ENCODE data around the gene VAX1. TPM values are rescaled to one million over a fixed set of nuclear protein-coding genes. Genes with fewer than 3 reads are reported as not detected.

VAX1 gene
- total and polyA plus RNA-seq, 10 donors, result not detected

DNA sequence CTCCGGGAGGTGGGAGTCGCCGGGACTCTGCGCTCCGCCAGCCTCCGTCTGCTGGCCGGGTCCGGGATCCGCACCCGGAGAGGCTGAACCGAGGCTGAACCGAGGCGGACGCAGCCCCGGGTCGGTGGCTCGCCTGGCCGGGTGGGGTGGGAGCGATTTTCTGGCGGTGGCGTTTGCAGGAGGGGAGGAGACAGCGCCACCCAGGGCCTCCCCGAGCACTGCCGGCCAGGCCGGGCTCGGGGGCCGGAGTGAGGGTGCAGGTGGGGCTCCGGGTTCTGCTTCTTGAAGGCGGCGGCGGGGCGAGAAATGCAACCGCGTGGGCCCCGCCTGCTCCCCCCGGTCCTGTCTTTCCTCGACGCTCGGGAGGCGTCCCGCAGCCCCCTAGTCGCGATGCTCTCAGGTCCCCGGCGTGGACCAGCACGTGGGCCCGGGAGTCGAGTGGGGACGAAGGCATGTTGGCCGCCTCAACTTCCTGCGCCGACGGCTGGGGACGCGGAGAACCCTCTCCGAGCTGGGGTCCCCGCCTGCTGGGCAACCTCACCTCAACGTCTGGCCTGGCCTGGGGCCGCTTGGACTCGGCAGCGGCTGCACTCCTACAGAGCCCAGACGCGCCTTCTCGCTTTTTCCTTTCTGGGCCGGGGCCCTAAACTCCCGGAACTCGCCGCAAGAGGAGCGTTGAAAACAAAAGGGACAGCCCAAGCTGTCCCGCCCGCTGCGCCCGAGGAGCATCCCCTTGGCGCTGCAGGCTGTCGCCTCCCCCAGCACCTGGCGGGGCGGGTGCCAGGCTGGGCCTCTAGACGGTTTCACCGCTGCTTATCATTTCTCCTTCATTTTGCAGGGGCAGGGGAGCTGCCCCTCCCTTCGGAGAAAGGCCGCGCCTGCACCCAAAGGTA lies 25.2 kb upstream of the VAX1 start:
- no peaks in the 10 kb centered on the region for H3K9me3 ChIP-seq
- intact Hi-C loops (cut with DNase I; ENCODE audit: low total_unique reads), result no loop called here
- no peak for DNase-seq
- TF ChIP-seq POLR2A (IDR thresholded peaks at IDR 0.05), result no peak
- peaks cover 16 to 63% (median 49%) of the 10 kb centered on the region in 6 donors for H3K4me1 ChIP-seq
- H3K27ac ChIP-seq, result no peak overlapping the region
- H3K36me3 ChIP-seq, result no peaks in the 10 kb centered on the region
- WGBS, 5 donors, result 3 to 5% (median 3%) methylated on average over 34 to 82 of the region's 82 CpGs
- H3K4me3 ChIP-seq, result peak overlapping the region in 5 of 8 donors; percentile 1 to 55 (median 13)
- peaks cover 16 to 100% (median 99%) of the 10 kb centered on the region in 7 donors for H3K27me3 ChIP-seq (replicated peaks in 1 of 7)

DNA sequence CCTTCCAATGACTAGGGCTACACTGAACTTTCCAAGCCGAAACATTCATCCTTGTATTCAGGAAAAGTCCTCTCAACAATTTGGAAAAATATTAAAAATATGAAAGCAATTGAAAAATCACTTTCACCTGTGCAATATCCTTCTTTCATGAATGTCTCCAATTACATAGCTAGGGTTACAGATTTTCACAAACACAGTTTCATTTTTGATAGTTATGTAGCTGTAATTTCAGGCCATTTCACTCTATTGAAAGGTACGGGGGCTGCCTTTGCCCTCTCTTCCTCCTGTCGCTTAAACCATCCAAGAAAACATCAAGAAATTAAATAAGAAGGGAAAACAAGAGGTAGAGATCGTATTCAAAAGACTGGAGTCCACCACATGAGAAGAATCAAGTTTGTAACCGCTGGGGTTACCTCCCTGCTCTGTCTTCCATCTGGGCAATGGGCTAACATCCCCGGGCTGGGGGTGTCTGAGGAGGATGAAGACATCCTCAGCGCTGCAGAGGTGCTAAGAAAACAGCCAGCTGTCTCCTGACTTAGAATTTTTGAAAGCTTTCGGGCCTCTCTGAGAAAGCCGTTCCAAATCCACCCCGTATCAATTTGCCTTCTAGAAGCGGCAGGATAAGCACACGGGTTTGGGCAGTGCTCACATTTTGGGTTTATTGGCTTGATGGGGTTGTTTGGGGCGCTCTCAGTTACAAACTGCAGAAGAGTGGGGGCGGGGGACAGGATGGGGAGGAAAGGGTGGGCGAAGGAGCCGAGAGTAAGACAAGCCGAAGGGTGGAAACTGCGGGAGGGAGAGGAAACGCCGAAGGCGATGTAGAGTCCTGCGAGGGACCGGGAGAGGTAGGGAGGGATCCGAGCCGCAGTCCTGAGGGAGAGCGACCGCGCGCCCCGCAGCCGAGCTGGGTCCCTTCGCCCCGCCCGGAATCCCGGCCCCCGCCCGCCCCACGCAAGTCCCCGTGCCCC lies 24.3 kb upstream of the VAX1 start:
- whole genome bisulfite sequencing, 5 donors, result 4 to 6% (median 5%) methylated on average over 25 to 39 of the region's 39 CpGs
- peak overlapping the region in 5 of 8 donors; percentile 1 to 55 (median 13) for H3K4me3 ChIP-seq
- intact Hi-C loops (cut with DNase I; ENCODE audit: low total_unique reads), result no loop called here

DNA sequence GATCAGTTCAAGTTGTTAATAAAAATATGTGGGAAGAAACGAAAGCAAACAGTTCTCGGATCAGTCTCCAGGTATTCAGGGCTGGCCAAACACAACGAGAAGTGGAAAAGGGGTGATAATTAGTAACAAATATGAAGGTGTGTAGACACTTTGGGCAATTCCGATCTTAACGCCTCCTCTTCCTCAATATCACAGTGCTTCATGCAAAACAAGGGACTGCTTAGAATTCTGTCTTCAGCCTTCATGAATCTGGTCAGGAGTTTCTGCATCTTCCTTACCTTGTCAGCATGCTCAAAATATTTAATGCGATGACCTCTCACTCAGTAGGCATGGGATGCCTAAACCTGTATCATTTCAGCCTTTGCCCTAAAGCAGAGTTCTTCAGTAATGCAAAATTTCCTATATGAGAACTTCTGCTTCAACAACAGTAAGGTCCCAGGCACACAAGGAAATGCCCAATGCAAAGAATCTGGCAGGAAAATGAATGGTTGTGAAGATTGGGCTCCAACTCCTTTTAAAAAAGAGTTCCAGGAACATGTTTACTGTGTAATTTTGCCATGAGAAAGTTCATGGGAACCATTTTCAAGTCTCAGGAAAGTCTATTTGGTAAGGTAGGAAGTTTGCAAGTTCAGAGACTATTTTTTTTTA lies 23.4 kb upstream of the VAX1 start:
- intact Hi-C loops (cut with DNase I; ENCODE audit: low total_unique reads), result no loop called here
- H3K9me3 ChIP-seq, result no peaks in the 10 kb centered on the region
- H3K27ac ChIP-seq, result no peak overlapping the region
- peaks cover 9 to 45% (median 36%) of the 10 kb centered on the region in 6 donors for H3K4me1 ChIP-seq
- TF ChIP-seq POLR2AphosphoS5 (IDR thresholded peaks at IDR 0.05) (no peak), POLR2A (IDR thresholded peaks at IDR 0.05) (no peak)
- TF ChIP-seq, protein P1, sequence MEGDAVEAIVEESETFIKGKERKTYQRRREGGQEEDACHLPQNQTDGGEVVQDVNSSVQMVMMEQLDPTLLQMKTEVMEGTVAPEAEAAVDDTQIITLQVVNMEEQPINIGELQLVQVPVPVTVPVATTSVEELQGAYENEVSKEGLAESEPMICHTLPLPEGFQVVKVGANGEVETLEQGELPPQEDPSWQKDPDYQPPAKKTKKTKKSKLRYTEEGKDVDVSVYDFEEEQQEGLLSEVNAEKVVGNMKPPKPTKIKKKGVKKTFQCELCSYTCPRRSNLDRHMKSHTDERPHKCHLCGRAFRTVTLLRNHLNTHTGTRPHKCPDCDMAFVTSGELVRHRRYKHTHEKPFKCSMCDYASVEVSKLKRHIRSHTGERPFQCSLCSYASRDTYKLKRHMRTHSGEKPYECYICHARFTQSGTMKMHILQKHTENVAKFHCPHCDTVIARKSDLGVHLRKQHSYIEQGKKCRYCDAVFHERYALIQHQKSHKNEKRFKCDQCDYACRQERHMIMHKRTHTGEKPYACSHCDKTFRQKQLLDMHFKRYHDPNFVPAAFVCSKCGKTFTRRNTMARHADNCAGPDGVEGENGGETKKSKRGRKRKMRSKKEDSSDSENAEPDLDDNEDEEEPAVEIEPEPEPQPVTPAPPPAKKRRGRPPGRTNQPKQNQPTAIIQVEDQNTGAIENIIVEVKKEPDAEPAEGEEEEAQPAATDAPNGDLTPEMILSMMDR (IDR thresholded peaks at IDR 0.05 in 8 of 11, conservative IDR thresholded peaks at IDR 0.05 in 3 of 11), result no peak
- H3K4me3 ChIP-seq, result no peak overlapping the region
- DNase-seq, result no peak
- H3K27me3 ChIP-seq (replicated peaks in 1 of 7), result peaks cover 14 to 100% (median 97%) of the 10 kb centered on the region in 7 donors
- H3K36me3 ChIP-seq, result no peaks in the 10 kb centered on the region
- WGBS, 5 donors, result 12 to 18% (median 15%) methylated on average over 6 of the region's 6 CpGs

More for the DNA sequence above, 24.3 kb upstream of the VAX1 start:
- Histone ChIP-seq H3K36me3 (no peaks in the 10 kb centered on the region), H3K27me3 (replicated peaks in 1 of 7) (peaks cover 11 to 100% (median 97%) of the 10 kb centered on the region in 7 donors), H3K4me1 (peaks cover 9 to 54% (median 40%) of the 10 kb centered on the region in 6 donors), H3K9me3 (no peaks in the 10 kb centered on the region), H3K27ac (no peak overlapping the region)
- DNase-seq, result no peak
- TF ChIP-seq POLR2A (IDR thresholded peaks at IDR 0.05), result no peak
- TF ChIP-seq POLR2AphosphoS5 (IDR thresholded peaks at IDR 0.05), result no peak
- TF ChIP-seq, protein P1 (IDR thresholded peaks at IDR 0.05 in 8 of 11, conservative IDR thresholded peaks at IDR 0.05 in 3 of 11), result no peak

DNA sequence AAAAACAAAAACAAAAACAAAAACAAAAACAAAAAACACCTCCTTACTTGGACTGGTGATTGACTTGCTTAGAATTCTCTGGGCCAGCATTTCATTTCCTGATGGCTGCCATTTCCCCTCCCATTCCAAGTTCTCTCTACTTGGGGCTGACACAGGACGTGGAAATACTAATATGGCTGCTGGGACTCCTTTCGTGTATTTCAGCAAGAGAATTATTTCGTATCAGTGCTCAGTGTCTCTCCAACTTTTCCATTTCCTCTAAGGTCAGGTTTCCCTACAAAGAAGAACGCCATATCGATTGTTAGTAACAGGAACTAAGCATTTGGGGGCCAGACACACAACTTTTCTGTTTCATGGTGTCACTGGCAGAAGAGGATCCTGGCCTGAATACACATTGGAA lies 22.5 kb upstream of the VAX1 start:
- no peak overlapping the region for H3K27ac ChIP-seq
- no peak overlapping the region for H3K4me3 ChIP-seq
- no peak for DNase-seq
- intact Hi-C loops (cut with DNase I; ENCODE audit: low total_unique reads), result no loop called here
- 6 to 17% (median 16%) methylated on average over 5 of the region's 5 CpGs for WGBS, 5 donors
- peaks cover 14 to 100% (median 93%) of the 10 kb centered on the region in 7 donors for H3K27me3 ChIP-seq (replicated peaks in 1 of 7)
- H3K9me3 ChIP-seq, result no peaks in the 10 kb centered on the region
- no peaks in the 10 kb centered on the region for H3K36me3 ChIP-seq
- peaks cover 9 to 35% (median 29%) of the 10 kb centered on the region in 6 donors for H3K4me1 ChIP-seq
- TF ChIP-seq POLR2AphosphoS5 (IDR thresholded peaks at IDR 0.05) (no peak), POLR2A (IDR thresholded peaks at IDR 0.05) (no peak)
- TF ChIP-seq, protein P1 (IDR thresholded peaks at IDR 0.05 in 8 of 11, conservative IDR thresholded peaks at IDR 0.05 in 3 of 11), result no peak
